ENCODE measurements around the gene DAAM2.

DNA sequence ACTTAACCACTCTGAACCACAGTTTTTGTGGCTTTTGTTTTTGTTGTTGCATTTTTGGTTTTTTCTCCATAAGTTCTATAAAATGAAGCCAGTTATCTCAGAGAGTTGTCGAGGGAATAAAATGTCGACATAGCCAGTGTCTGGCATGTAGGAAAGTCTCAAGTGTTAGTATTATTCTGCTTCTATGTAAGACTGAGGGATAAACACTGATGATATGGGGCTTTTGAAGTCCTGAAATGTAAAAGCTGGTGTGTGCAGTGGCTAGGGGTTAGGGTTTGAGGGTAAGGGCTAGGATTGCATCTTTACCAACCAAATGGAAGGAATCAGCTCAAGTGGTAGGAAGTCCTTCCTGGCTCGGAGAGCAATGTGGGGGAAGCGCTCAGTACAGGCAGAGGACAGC is 59.2 kb downstream of the DAAM2 start:
- TF ChIP-seq POLR2A (IDR thresholded peaks at IDR 0.05), result no peak
- TF ChIP-seq, protein P1, sequence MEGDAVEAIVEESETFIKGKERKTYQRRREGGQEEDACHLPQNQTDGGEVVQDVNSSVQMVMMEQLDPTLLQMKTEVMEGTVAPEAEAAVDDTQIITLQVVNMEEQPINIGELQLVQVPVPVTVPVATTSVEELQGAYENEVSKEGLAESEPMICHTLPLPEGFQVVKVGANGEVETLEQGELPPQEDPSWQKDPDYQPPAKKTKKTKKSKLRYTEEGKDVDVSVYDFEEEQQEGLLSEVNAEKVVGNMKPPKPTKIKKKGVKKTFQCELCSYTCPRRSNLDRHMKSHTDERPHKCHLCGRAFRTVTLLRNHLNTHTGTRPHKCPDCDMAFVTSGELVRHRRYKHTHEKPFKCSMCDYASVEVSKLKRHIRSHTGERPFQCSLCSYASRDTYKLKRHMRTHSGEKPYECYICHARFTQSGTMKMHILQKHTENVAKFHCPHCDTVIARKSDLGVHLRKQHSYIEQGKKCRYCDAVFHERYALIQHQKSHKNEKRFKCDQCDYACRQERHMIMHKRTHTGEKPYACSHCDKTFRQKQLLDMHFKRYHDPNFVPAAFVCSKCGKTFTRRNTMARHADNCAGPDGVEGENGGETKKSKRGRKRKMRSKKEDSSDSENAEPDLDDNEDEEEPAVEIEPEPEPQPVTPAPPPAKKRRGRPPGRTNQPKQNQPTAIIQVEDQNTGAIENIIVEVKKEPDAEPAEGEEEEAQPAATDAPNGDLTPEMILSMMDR (IDR thresholded peaks at IDR 0.05), result no peak
- no peak for TF ChIP-seq POLR2AphosphoS5 (IDR thresholded peaks at IDR 0.05)

Data from prostate gland (tissue), 2 donors.